ENCODE data around the gene FOXK1.

Gene FOXK1

GRCh38 chr7:4819560-4820404 is 137.7 kb downstream of the FOXK1 start:
- DNase-seq (ENCODE audit: low read depth) = no peak

- no peak for DNase-seq (ENCODE audit: low read depth)
Measured at GRCh38 chr7:4820405-4820966, 138.4 kb downstream of the FOXK1 start.

Data from CMK (cell line).